ENCODE data around the gene HTRA3. TPM values are rescaled to one million over a fixed set of nuclear protein-coding genes. Genes with fewer than 3 reads are reported as not detected.

The HTRA3 gene
- polyA plus RNA-seq, 1 donor from 2014 or later, result not detected

DNA sequence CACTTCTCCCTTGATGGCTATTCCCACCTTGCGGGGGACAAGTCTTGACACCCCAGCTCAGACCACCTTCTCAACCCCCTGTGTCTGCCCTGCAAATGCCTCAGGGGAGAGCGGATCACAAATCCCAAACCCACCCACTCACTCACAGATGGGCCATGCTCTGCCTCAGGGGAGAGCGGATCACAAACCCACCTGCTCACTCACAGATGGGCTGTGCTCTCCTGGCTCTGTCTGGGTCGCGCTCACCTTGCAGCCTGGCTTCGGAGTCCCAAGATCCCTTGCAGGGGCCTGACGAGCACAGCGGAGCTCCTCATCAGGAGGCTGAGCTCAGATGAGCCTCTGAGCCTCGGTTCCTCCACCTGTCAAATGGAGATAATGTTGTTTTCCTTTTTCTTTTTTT lies 38.6 kb downstream of the HTRA3 start:
- no peaks in the 10 kb centered on the region for H3K36me3 ChIP-seq (ENCODE audit: insufficient read depth, low read length)
- peaks cover 5% of the 10 kb centered on the region for H3K9me3 ChIP-seq (ENCODE audit: low read length)
- TF ChIP-seq EZH2 (IDR thresholded peaks at IDR 0.05; ENCODE audit: borderline replicate concordance, insufficient read depth, low read length, poor library complexity, severe bottlenecking), result no peak
- TF ChIP-seq TAF1 (IDR thresholded peaks at IDR 0.05; ENCODE audit: low read depth), result no peak
- TF ChIP-seq CTCF (IDR thresholded peaks at IDR 0.05; ENCODE audit: poor library complexity, severe bottlenecking), result no peak
- TF ChIP-seq, protein P1, sequence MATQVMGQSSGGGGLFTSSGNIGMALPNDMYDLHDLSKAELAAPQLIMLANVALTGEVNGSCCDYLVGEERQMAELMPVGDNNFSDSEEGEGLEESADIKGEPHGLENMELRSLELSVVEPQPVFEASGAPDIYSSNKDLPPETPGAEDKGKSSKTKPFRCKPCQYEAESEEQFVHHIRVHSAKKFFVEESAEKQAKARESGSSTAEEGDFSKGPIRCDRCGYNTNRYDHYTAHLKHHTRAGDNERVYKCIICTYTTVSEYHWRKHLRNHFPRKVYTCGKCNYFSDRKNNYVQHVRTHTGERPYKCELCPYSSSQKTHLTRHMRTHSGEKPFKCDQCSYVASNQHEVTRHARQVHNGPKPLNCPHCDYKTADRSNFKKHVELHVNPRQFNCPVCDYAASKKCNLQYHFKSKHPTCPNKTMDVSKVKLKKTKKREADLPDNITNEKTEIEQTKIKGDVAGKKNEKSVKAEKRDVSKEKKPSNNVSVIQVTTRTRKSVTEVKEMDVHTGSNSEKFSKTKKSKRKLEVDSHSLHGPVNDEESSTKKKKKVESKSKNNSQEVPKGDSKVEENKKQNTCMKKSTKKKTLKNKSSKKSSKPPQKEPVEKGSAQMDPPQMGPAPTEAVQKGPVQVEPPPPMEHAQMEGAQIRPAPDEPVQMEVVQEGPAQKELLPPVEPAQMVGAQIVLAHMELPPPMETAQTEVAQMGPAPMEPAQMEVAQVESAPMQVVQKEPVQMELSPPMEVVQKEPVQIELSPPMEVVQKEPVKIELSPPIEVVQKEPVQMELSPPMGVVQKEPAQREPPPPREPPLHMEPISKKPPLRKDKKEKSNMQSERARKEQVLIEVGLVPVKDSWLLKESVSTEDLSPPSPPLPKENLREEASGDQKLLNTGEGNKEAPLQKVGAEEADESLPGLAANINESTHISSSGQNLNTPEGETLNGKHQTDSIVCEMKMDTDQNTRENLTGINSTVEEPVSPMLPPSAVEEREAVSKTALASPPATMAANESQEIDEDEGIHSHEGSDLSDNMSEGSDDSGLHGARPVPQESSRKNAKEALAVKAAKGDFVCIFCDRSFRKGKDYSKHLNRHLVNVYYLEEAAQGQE (IDR thresholded peaks at IDR 0.05; ENCODE audit: borderline replicate concordance), result no peak
- TF ChIP-seq EP300 (conservative IDR thresholded peaks at IDR 0.05; ENCODE audit: poor library complexity, severe bottlenecking), result no peak
- TF ChIP-seq RAD21 (conservative IDR thresholded peaks at IDR 0.05), result no peak
- TF ChIP-seq POLR2AphosphoS5 (IDR thresholded peaks at IDR 0.05), result no peak
- no peak for TF ChIP-seq MXI1 (conservative IDR thresholded peaks at IDR 0.05; ENCODE audit: poor library complexity, severe bottlenecking)
- TF ChIP-seq SMC3 (conservative IDR thresholded peaks at IDR 0.05; ENCODE audit: poor library complexity), result no peak
- H3F3A ChIP-seq (ENCODE audit: insufficient read depth, low read length, poor library complexity, severe bottlenecking), result no peaks in the 10 kb centered on the region
- no peaks in the 10 kb centered on the region for H3K9me2 ChIP-seq (ENCODE audit: insufficient read depth, low read length)
- no peak overlapping the region for H3K4me2 ChIP-seq (ENCODE audit: low read length)
- H3K9ac ChIP-seq (ENCODE audit: low read length), result no peak overlapping the region
- H3K79me2 ChIP-seq (replicated peaks; ENCODE audit: insufficient read depth, low read length), result no peaks in the 10 kb centered on the region
- H2AFZ ChIP-seq (ENCODE audit: low read depth, low read length), result no peak overlapping the region
- H4K20me1 ChIP-seq (ENCODE audit: insufficient read depth), result no peaks in the 10 kb centered on the region
- H3K27ac ChIP-seq (ENCODE audit: low read length), result no peak overlapping the region
- H3K27me3 ChIP-seq (ENCODE audit: insufficient read depth, low read depth, low read length), result no peaks in the 10 kb centered on the region
- no peak overlapping the region for H3K4me3 ChIP-seq (ENCODE audit: low read length)

- Histone ChIP-seq H3K9me2 (ENCODE audit: insufficient read depth, low read length) (no peaks in the 10 kb centered on the region), H3K4me2 (ENCODE audit: low read length) (no peak overlapping the region), H3K4me3 (ENCODE audit: low read length) (no peak overlapping the region), H3K36me3 (ENCODE audit: insufficient read depth, low read length) (no peaks in the 10 kb centered on the region), H3K27ac (ENCODE audit: low read length) (no peak overlapping the region), H2AFZ (ENCODE audit: low read depth, low read length) (no peak overlapping the region), H3F3A (ENCODE audit: insufficient read depth, low read length, poor library complexity, severe bottlenecking) (no peaks in the 10 kb centered on the region), H3K79me2 (replicated peaks; ENCODE audit: insufficient read depth, low read length) (no peaks in the 10 kb centered on the region), H3K9ac (ENCODE audit: low read length) (no peak overlapping the region), H3K27me3 (ENCODE audit: insufficient read depth, low read depth, low read length) (no peaks in the 10 kb centered on the region), H4K20me1 (ENCODE audit: insufficient read depth) (no peaks in the 10 kb centered on the region), H3K9me3 (ENCODE audit: low read length) (peaks cover 5% of the 10 kb centered on the region)
- TF ChIP-seq CTCF (IDR thresholded peaks at IDR 0.05; ENCODE audit: poor library complexity, severe bottlenecking) (no peak), MXI1 (conservative IDR thresholded peaks at IDR 0.05; ENCODE audit: poor library complexity, severe bottlenecking) (no peak)
Measured at GRCh38 chr4:8308856-8309771, 39.6 kb downstream of the HTRA3 start.

Measured in neural cell (in vitro differentiated cells).